NCI-H2107 treated with DMSO at 0.1 percent for 48 hours (cell line): ENCODE measurements around the gene WDR54.
"Not testable (repeated sequence)": the region's sequence is repeated elsewhere in the genome, so short reads cannot be mapped to it uniquely, and the experiment has no call there.

Experiments
- DNase-seq: peaks from one replicate; lab custom pipeline; 2025; ENCODE audit not compliant: unreplicated experiment; lab: John Stamatoyannopoulos, UW

Gene WDR54

GRCh38 chr2:74454654-74455511 is 33.4 kb downstream of the WDR54 start, which contains the start of gene INO80B:
Gene INO80B (plus strand): TSS chr2:74455087. CDS start chr2:74455117, 30 bp downstream.
- DNase-seq: peak; percentile 94

GRCh38 chr2:74457129-74457548 is 35.6 kb downstream of the WDR54 start:
- no peak for DNase-seq

DNA sequence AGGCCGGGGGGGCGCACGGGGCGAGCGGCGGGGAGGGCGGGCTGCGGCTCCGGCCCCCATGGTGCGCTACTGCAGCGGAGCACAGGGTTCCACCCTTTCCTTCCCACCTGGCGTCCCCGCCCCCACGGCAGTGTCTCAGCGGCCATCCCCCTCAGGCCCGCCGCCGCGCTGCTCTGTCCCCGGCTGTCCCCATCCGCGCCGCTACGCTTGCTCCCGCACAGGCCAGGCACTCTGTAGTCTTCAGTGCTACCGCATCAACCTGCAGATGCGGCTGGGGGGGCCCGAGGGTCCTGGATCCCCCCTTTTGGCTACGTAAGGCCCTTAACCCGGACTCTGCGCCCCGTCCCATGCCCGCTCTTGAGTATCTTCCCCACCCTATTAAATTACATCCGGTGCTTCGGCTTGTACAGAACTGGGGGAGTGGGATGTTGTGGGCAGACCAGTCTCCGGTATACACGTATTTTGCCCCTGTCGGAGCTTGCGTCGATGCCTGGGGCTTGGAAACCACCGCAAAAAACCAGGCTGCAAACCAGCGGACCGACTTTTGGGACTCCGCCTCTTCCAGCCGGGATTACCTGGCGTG is 36.1 kb downstream of the WDR54 start:
- DNase-seq: peak; percentile 50

DNA sequence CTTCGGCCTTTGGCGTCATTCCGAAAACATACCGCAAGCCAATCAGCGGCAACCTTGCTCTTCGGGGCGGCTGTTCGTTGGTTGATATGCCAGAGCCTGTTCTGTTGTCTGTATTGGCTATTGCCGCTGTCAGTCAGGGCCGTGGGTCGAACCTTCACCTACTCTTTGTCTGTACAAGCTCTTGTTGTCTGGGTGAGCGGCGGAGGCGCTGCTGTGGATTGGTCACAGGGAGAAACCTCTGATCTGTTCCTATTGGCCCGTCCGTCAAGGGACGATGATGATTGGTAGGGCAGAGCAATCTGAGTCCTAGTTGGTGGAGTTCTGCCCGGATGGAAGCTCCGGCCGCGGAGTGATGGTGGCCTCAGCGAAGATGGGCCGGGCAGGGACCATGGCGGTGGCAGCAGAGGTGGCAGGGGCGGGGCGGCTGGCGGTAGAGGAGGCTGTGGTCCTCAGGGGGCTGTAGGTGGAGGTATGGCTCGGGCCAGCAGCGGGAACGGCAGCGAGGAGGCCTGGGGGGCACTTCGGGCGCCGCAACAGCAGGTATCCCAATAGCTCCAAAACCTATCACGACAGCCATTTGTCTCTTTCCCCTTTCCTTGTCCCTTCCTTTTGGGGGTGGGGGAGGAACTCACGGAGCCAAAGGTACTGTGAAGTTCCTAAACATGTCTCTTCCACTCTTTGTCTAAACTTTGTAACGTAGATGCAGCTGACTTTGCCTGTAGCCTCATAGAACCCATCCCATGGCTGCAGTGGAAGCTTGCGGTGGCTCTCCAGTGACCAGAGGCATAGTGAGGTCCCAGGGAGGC is 36.8 kb downstream of the WDR54 start, which contains the start of gene WBP1:
TSS of gene WBP1 (plus strand) at position 307 of the 806 bp plus-strand sequence. CDS start at position 472, 165 bp downstream.
- peak; percentile 99 for DNase-seq

- DNase-seq: no peak
These were observed 37.4 kb downstream of the WDR54 start for GRCh38 chr2:74458938-74459363.

DNA sequence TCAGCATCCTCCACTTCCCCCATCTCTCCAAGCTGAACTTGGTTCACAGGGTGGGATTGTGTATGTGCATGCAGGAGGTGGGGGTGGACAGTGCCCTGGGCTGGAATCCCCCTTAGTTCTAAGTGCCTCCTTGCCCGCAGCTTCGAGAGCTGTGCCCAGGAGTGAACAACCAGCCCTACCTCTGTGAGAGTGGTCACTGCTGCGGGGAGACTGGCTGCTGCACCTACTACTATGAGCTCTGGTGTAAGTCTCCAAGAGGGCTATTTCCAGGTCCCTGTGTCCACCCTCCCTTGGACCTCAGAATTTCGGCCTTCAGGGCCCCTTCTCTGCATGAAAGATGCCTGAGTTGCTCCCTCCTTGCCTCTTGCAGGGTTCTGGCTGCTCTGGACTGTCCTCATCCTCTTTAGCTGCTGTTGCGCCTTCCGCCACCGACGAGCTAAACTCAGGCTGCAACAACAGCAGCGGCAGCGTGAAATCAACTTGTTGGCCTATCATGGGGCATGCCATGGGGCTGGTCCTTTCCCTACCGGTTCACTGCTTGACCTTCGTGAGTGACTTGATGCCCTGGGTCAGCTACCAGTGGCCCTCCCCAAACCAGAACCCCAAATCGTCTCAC is 38.1 kb downstream of the WDR54 start:
- DNase-seq: not testable (repeated sequence)

- DNase-seq: not testable (repeated sequence)
These were observed 38.7 kb downstream of the WDR54 start for GRCh38 chr2:74460187-74460586.

GRCh38 chr2:74461187-74462053 is 39.9 kb downstream of the WDR54 start:
- DNase-seq: no peak

GRCh38 chr2:74462054-74462785 is 40.7 kb downstream of the WDR54 start:
- DNase-seq: no peak

- DNase-seq: no peak
These were observed 41.2 kb downstream of the WDR54 start for GRCh38 chr2:74462786-74463105.

- DNase-seq: no peak
These were observed 42.9 kb downstream of the WDR54 start for GRCh38 chr2:74464406-74464805.

DNA sequence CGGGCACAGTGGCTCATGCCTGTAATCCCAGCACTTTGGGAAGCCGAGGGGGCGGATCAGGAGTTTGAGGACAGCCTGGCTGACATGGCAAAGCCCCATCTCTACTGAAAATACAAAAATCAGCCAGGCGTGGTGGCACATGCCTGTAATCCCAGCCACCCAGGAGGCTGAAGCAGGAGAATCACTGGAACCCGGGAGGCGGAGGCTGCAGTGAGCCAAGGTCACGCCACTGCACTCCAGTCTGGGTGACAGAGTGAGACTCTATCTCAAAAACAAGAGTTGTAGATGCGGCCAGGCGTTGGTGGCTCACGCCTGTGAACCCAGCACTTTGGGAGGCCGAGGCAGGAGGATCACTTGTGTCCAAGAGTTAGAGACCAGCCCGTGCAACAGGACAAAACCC is 49.2 kb downstream of the WDR54 start:
- not testable (repeated sequence) for DNase-seq

DNA sequence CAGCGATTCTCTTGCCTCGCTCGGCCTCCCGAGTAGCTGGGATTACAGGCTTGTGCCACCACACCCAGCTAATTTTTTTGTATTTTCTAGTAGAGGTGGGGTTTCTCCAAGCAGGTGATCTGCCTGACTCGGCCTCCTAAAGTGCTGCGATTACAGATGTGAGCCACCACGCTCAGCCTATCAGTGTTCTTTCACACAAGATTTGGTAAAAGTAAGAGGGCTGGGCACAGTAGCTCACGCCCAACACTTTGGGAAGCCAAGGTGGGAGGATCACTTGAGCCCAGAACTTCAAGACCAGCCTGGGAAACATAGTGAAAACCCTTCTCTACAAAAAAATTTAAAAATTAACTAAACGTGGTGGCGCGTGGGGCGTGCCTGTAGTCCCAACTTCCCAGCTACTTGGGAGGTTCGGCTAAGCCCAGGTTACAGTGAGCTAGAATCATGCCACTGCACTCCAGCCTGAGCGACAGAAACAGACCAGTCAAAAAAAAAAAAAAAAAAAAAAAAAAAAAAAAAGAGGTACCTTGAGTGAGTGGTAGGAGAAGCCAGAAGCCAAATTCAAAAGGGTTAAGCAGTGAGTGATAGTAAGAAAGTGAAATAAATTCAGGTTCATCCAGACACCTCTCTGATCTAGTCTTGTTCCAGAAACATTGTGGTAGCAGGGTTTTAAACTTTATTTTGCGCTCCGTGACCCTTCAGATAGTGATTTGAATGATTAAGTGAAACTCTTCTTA is 50.0 kb downstream of the WDR54 start:
- no peak for DNase-seq

- DNase-seq: peak; percentile 60
These were observed 50.8 kb downstream of the WDR54 start, which contains the start of gene MRPL53 for GRCh38 chr2:74472086-74472944. Gene MRPL53 (minus strand): TSS chr2:74472680. CDS start chr2:74472660, 20 bp downstream.

DNA sequence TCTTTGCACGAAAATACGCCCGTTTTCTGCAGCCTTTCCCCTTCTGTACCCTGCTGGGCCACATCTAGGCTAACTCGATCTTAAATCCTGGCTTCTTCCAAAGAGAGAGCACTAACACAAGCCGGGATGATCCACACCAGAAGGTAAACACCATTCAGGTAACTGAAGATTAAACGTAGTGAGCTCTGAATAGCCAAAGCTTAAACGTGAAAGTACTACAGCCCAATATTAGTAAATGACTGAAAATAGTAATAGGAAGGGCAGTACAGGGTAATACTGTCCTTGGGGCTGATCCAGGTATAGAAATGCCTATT is 51.4 kb downstream of the WDR54 start:
- DNase-seq: no peak

GRCh38 chr2:74474481-74474880 is 53.0 kb downstream of the WDR54 start:
- no peak for DNase-seq

GRCh38 chr2:74474899-74475298 is 53.4 kb downstream of the WDR54 start:
- no peak for DNase-seq
